ENCODE measurements around the gene PRTG. TPM values are rescaled to one million over a fixed set of nuclear protein-coding genes. Genes with fewer than 3 reads are reported as not detected.

PRTG gene
- total RNA-seq, 1 experiment from 2014 or later: not detected

GRCh38 chr15:55683376-55683775 lies 59.6 kb downstream of the PRTG start:
- no peak overlapping the region for H3K4me3 ChIP-seq (ENCODE audit: low read length)
- no peaks in the 10 kb centered on the region for H3K4me1 ChIP-seq (ENCODE audit: low read length)
- no peak for DNase-seq
- no peaks in the 10 kb centered on the region for H4K20me1 ChIP-seq (ENCODE audit: insufficient read depth, low read depth, low read length)
- no peaks in the 10 kb centered on the region for H3K36me3 ChIP-seq (ENCODE audit: insufficient read depth, low read length)
- no peak overlapping the region for H2AFZ ChIP-seq (ENCODE audit: low read length)
- no peak overlapping the region for H3K27ac ChIP-seq (ENCODE audit: low read length)
- H3K9me3 ChIP-seq (ENCODE audit: low read length): no peaks in the 10 kb centered on the region
- H3K9ac ChIP-seq (ENCODE audit: low read length): no peak overlapping the region
- no peak overlapping the region for H3K4me2 ChIP-seq (ENCODE audit: low read depth, low read length, poor library complexity, severe bottlenecking)
- no peaks in the 10 kb centered on the region for H3K9me2 ChIP-seq (replicated peaks; ENCODE audit: insufficient read depth, low read length)
- no peaks in the 10 kb centered on the region for H3K79me2 ChIP-seq (ENCODE audit: low read length)
- H3K27me3 ChIP-seq (ENCODE audit: low read length): no peaks in the 10 kb centered on the region

GRCh38 chr15:55681631-55682030 lies 61.3 kb downstream of the PRTG start:
- Histone ChIP-seq H3K4me2 (ENCODE audit: low read depth, low read length, poor library complexity, severe bottlenecking) (no peak overlapping the region), H3K4me1 (ENCODE audit: low read length) (no peaks in the 10 kb centered on the region), H4K20me1 (ENCODE audit: insufficient read depth, low read depth, low read length) (no peaks in the 10 kb centered on the region), H3K27me3 (ENCODE audit: low read length) (no peaks in the 10 kb centered on the region), H3K9me3 (ENCODE audit: low read length) (no peaks in the 10 kb centered on the region), H2AFZ (ENCODE audit: low read length) (no peak overlapping the region), H3K27ac (ENCODE audit: low read length) (no peak overlapping the region), H3K36me3 (ENCODE audit: insufficient read depth, low read length) (no peaks in the 10 kb centered on the region), H3K9ac (ENCODE audit: low read length) (no peak overlapping the region), H3K4me3 (ENCODE audit: low read length) (no peak overlapping the region), H3K79me2 (ENCODE audit: low read length) (no peaks in the 10 kb centered on the region), H3K9me2 (replicated peaks; ENCODE audit: insufficient read depth, low read length) (no peaks in the 10 kb centered on the region)
- DNase-seq: no peak

GRCh38 chr15:55676507-55676906 lies 66.4 kb downstream of the PRTG start:
- Histone ChIP-seq H3K4me1 (ENCODE audit: low read length) (no peaks in the 10 kb centered on the region), H3K27ac (ENCODE audit: low read length) (no peak overlapping the region), H3K79me2 (ENCODE audit: low read length) (no peaks in the 10 kb centered on the region), H3K9me3 (ENCODE audit: low read length) (no peaks in the 10 kb centered on the region), H3K27me3 (ENCODE audit: low read length) (no peaks in the 10 kb centered on the region), H3K4me2 (ENCODE audit: low read depth, low read length, poor library complexity, severe bottlenecking) (no peak overlapping the region), H4K20me1 (ENCODE audit: insufficient read depth, low read depth, low read length) (no peaks in the 10 kb centered on the region), H3K9me2 (replicated peaks; ENCODE audit: insufficient read depth, low read length) (no peaks in the 10 kb centered on the region), H3K36me3 (ENCODE audit: insufficient read depth, low read length) (no peaks in the 10 kb centered on the region), H3K9ac (ENCODE audit: low read length) (no peak overlapping the region), H3K4me3 (ENCODE audit: low read length) (no peak overlapping the region), H2AFZ (ENCODE audit: low read length) (no peak overlapping the region)
- DNase-seq: no peak

- Histone ChIP-seq H3K27me3 (ENCODE audit: low read length) (no peaks in the 10 kb centered on the region), H3K79me2 (ENCODE audit: low read length) (no peaks in the 10 kb centered on the region), H3K9ac (ENCODE audit: low read length) (no peak overlapping the region), H3K27ac (ENCODE audit: low read length) (no peak overlapping the region), H4K20me1 (ENCODE audit: insufficient read depth, low read depth, low read length) (no peaks in the 10 kb centered on the region), H3K36me3 (ENCODE audit: insufficient read depth, low read length) (no peaks in the 10 kb centered on the region), H3K4me2 (ENCODE audit: low read depth, low read length, poor library complexity, severe bottlenecking) (no peak overlapping the region), H3K4me1 (ENCODE audit: low read length) (no peaks in the 10 kb centered on the region), H3K9me2 (replicated peaks; ENCODE audit: insufficient read depth, low read length) (no peaks in the 10 kb centered on the region), H3K4me3 (ENCODE audit: low read length) (no peak overlapping the region), H2AFZ (ENCODE audit: low read length) (no peak overlapping the region), H3K9me3 (ENCODE audit: low read length) (no peaks in the 10 kb centered on the region)
- DNase-seq: no peak
Measured at GRCh38 chr15:55673287-55673686, 69.7 kb downstream of the PRTG start.

GRCh38 chr15:55669270-55669669 lies 73.7 kb downstream of the PRTG start:
- no peak overlapping the region for H3K4me3 ChIP-seq (ENCODE audit: low read length)
- no peak overlapping the region for H3K4me2 ChIP-seq (ENCODE audit: low read depth, low read length, poor library complexity, severe bottlenecking)
- no peaks in the 10 kb centered on the region for H3K36me3 ChIP-seq (ENCODE audit: insufficient read depth, low read length)
- H3K9me3 ChIP-seq (ENCODE audit: low read length): no peaks in the 10 kb centered on the region
- no peaks in the 10 kb centered on the region for H3K79me2 ChIP-seq (ENCODE audit: low read length)
- H3K9me2 ChIP-seq (replicated peaks; ENCODE audit: insufficient read depth, low read length): no peaks in the 10 kb centered on the region
- no peak overlapping the region for H3K9ac ChIP-seq (ENCODE audit: low read length)
- DNase-seq: no peak
- no peaks in the 10 kb centered on the region for H3K27me3 ChIP-seq (ENCODE audit: low read length)
- no peaks in the 10 kb centered on the region for H3K4me1 ChIP-seq (ENCODE audit: low read length)
- no peaks in the 10 kb centered on the region for H4K20me1 ChIP-seq (ENCODE audit: insufficient read depth, low read depth, low read length)
- H2AFZ ChIP-seq (ENCODE audit: low read length): no peak overlapping the region
- no peak overlapping the region for H3K27ac ChIP-seq (ENCODE audit: low read length)

- no peaks in the 10 kb centered on the region for H3K4me1 ChIP-seq (ENCODE audit: low read length)
- H3K9me3 ChIP-seq (ENCODE audit: low read length): no peaks in the 10 kb centered on the region
- no peaks in the 10 kb centered on the region for H4K20me1 ChIP-seq (ENCODE audit: insufficient read depth, low read depth, low read length)
- no peak overlapping the region for H3K27ac ChIP-seq (ENCODE audit: low read length)
- no peak overlapping the region for H3K4me3 ChIP-seq (ENCODE audit: low read length)
- no peak overlapping the region for H2AFZ ChIP-seq (ENCODE audit: low read length)
- H3K4me2 ChIP-seq (ENCODE audit: low read depth, low read length, poor library complexity, severe bottlenecking): no peak overlapping the region
- H3K9ac ChIP-seq (ENCODE audit: low read length): no peak overlapping the region
- H3K9me2 ChIP-seq (replicated peaks; ENCODE audit: insufficient read depth, low read length): no peaks in the 10 kb centered on the region
- no peaks in the 10 kb centered on the region for H3K27me3 ChIP-seq (ENCODE audit: low read length)
- DNase-seq: no peak
- H3K36me3 ChIP-seq (ENCODE audit: insufficient read depth, low read length): no peaks in the 10 kb centered on the region
- no peaks in the 10 kb centered on the region for H3K79me2 ChIP-seq (ENCODE audit: low read length)
Measured at GRCh38 chr15:55665605-55666227, 77.2 kb downstream of the PRTG start.

- no peak overlapping the region for H2AFZ ChIP-seq (ENCODE audit: low read length)
Measured at GRCh38 chr15:55661428-55661827, 81.5 kb downstream of the PRTG start.

GRCh38 chr15:55660153-55660552 lies 82.8 kb downstream of the PRTG start:
- Histone ChIP-seq H3K9me3 (ENCODE audit: low read length) (no peaks in the 10 kb centered on the region), H3K9ac (ENCODE audit: low read length) (no peak overlapping the region), H3K79me2 (ENCODE audit: low read length) (no peaks in the 10 kb centered on the region), H3K36me3 (ENCODE audit: insufficient read depth, low read length) (no peaks in the 10 kb centered on the region), H3K27ac (ENCODE audit: low read length) (no peak overlapping the region), H3K27me3 (ENCODE audit: low read length) (no peaks in the 10 kb centered on the region), H2AFZ (ENCODE audit: low read length) (no peak overlapping the region), H3K4me3 (ENCODE audit: low read length) (no peak overlapping the region), H4K20me1 (ENCODE audit: insufficient read depth, low read depth, low read length) (no peaks in the 10 kb centered on the region), H3K4me1 (ENCODE audit: low read length) (no peaks in the 10 kb centered on the region), H3K4me2 (ENCODE audit: low read depth, low read length, poor library complexity, severe bottlenecking) (no peak overlapping the region), H3K9me2 (replicated peaks; ENCODE audit: insufficient read depth, low read length) (no peaks in the 10 kb centered on the region)
- DNase-seq: no peak

More at GRCh38 chr15:55661428-55661827, 81.5 kb downstream of the PRTG start:
- Histone ChIP-seq H3K27me3 (ENCODE audit: low read length) (no peaks in the 10 kb centered on the region), H3K9me3 (ENCODE audit: low read length) (no peaks in the 10 kb centered on the region), H3K4me3 (ENCODE audit: low read length) (no peak overlapping the region), H4K20me1 (ENCODE audit: insufficient read depth, low read depth, low read length) (no peaks in the 10 kb centered on the region), H3K4me1 (ENCODE audit: low read length) (no peaks in the 10 kb centered on the region), H3K27ac (ENCODE audit: low read length) (no peak overlapping the region), H3K79me2 (ENCODE audit: low read length) (no peaks in the 10 kb centered on the region), H3K9me2 (replicated peaks; ENCODE audit: insufficient read depth, low read length) (no peaks in the 10 kb centered on the region), H3K36me3 (ENCODE audit: insufficient read depth, low read length) (no peaks in the 10 kb centered on the region), H3K4me2 (ENCODE audit: low read depth, low read length, poor library complexity, severe bottlenecking) (no peak overlapping the region), H3K9ac (ENCODE audit: low read length) (no peak overlapping the region)
- no peak for DNase-seq

- no peak for DNase-seq
- Histone ChIP-seq H3K4me3 (ENCODE audit: low read length) (no peak overlapping the region), H3K9ac (ENCODE audit: low read length) (no peak overlapping the region), H3K9me3 (ENCODE audit: low read length) (no peaks in the 10 kb centered on the region), H3K9me2 (replicated peaks; ENCODE audit: insufficient read depth, low read length) (no peaks in the 10 kb centered on the region), H3K36me3 (ENCODE audit: insufficient read depth, low read length) (no peaks in the 10 kb centered on the region), H2AFZ (ENCODE audit: low read length) (no peak overlapping the region), H3K79me2 (ENCODE audit: low read length) (no peaks in the 10 kb centered on the region), H4K20me1 (ENCODE audit: insufficient read depth, low read depth, low read length) (no peaks in the 10 kb centered on the region), H3K27me3 (ENCODE audit: low read length) (no peaks in the 10 kb centered on the region), H3K4me1 (ENCODE audit: low read length) (no peaks in the 10 kb centered on the region), H3K4me2 (ENCODE audit: low read depth, low read length, poor library complexity, severe bottlenecking) (no peak overlapping the region), H3K27ac (ENCODE audit: low read length) (no peak overlapping the region)
Measured at GRCh38 chr15:55659481-55659880, 83.5 kb downstream of the PRTG start.

All from Karpas-422 (cell line).